NCI-H748 treated with DMSO at 0.1 percent for 48 hours (cell line): ENCODE measurements around the gene GXYLT1.
"Not testable (repeated sequence)": the region's sequence is repeated elsewhere in the genome, so short reads cannot be mapped to it uniquely, and the experiment has no call there.

Source experiments
- DNase-seq: peaks from one replicate; lab custom pipeline; 2025; lab: John Stamatoyannopoulos, UW

Gene GXYLT1

DNA sequence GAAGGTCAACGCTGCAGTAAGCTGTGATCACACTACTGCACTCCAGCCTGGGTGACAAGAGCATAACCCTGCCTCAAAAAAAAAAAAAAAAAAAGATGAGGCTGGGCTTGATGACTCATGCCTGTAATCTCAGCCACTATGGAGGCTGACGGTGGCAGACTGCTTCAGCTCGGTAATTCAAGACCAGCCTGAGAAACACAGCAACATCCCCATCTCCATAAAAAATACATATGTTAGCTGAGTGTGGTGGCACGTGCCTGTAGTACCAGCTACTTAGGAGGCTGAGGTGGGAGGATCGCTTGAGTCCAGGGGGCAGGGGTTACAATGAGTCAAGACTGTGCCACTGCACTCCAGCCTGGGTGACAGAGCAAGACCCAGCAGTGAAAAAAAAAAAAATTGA is 50.4 kb downstream of the GXYLT1 start:
- no peak for DNase-seq

GRCh38 chr12:42091769-42092168 is 52.9 kb downstream of the GXYLT1 start:
- no peak for DNase-seq

- DNase-seq: no peak
Observed at GRCh38 chr12:42090899-42091298, 53.8 kb downstream of the GXYLT1 start.

GRCh38 chr12:42086031-42086430 is 58.6 kb downstream of the GXYLT1 start:
- no peak for DNase-seq

DNA sequence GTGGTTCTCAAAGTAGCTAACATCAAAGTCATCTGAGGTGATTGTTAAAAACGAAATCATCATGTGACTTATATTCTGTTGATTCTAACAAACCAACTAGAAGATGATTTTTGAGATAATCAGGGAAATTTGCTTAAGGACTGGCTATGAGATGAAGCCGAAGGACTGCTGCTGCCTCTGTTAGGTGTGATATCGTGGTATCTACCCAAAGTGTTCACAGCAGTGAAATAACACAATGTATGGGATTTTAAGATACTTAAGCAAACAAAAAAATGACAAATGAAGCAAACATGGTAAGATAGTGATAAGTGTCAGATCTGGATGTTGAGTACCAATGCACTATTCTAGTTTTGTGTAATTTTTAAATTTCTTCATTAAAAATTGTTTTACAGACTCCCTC is 59.1 kb downstream of the GXYLT1 start:
- DNase-seq: no peak

- no peak for DNase-seq
Observed at GRCh38 chr12:42084522-42084921, 60.2 kb downstream of the GXYLT1 start.

GRCh38 chr12:42076976-42077375 is 67.7 kb downstream of the GXYLT1 start:
- DNase-seq: no peak

- no peak for DNase-seq
Observed at GRCh38 chr12:42070036-42070435, 74.6 kb downstream of the GXYLT1 start.

DNA sequence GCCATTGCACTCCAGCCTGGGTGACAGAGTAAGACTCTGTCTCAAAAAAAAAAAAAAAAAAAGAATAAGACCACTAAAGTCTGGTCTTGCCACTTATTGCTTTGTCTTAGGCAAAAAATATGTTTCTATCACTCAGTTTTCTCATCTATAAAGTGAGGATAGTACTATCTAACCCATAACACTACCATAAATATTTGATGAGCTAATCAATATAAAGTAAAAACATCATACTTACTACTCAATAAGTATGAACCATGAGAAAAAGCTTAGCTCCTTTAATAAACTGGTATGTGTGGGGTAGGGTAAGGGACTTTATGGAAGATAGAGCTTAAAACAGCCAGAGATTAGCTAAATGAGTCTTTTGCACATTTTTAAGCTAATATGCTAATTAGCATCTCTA is 85.5 kb downstream of the GXYLT1 start:
- no peak for DNase-seq

DNA sequence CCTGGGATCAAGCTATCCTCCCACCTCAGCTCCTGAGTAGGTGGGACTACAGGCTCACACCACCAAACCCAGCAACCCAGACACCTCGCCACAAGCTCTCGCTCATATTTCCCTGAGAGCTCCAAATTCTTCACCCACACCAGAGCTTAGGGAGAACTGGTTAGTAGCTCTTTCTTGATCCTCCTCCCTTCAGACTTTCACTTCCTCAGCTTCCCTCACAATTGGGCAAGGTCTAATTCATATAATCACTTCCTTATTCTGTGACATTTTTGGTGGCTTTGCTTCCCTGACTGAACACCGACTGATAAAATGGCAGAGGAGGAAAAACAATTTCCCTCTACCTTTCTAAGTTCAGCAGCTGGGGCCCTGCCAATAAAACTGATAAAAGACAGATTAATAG is 88.5 kb downstream of the GXYLT1 start:
- no peak for DNase-seq

GRCh38 chr12:42053456-42053855 is 91.2 kb downstream of the GXYLT1 start:
- DNase-seq: no peak

DNA sequence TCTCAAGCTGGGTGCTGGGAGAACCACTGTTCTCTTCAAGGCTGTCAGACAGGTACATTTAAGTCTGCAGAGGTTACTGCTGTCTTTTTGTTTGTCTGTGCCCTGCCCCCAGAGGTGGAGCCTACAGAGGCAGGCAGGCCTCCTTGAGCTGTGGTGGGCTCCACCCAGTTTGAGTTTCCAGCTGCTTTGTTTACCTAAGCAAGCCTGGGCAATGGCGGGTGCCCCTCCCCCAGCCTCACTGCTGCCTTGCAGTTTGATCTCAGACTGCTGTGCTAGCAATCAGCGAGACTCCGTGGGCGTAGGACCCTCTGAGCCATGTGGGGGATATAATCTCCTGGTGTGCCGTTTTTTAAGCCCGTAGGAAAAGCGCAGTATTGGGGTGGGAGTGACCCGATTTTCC is 95.7 kb downstream of the GXYLT1 start:
- DNase-seq: not testable (repeated sequence)

GRCh38 chr12:42039577-42039976 is 105.1 kb downstream of the GXYLT1 start:
- DNase-seq: no peak

- no peak for DNase-seq
Observed at GRCh38 chr12:42039176-42039575, 105.5 kb downstream of the GXYLT1 start.

GRCh38 chr12:42031847-42032564 is 112.7 kb downstream of the GXYLT1 start:
- DNase-seq: no peak
